SU-DHL-6 (cell line): ENCODE measurements around the gene MYOG.
A peak's percentile ranks its signal among the peaks of the same experiment; 100 is the strongest.

Source experiments
- H2AFZ ChIP-seq: fragments of 200-600 bp; sonication (generic); 2 replicates; pipeline ENCODE4 v1.6.1; 2014; ENCODE audit warnings: low read depth, mild to moderate bottlenecking, moderate library complexity, mixed read lengths, antibody characterized with exemption, low read length; ENCODE audit not compliant: severe bottlenecking
- H3F3A ChIP-seq: fragments of 200-600 bp; shearing (Covaris generic); 2 replicates; pipeline ENCODE4 v1.6.0; 2016; ENCODE audit warnings: antibody characterized with exemption, mild to moderate bottlenecking; ENCODE audit not compliant: insufficient read depth
- H3K27ac ChIP-seq: fragments of 200-600 bp; sonication (generic); 2 replicates; pipeline ENCODE4 v1.5.1; 2016; ENCODE audit warnings: low read depth, mild to moderate bottlenecking, low read length, moderate library complexity, mixed read lengths
- H3K27me3 ChIP-seq: fragments of 200-600 bp; sonication (generic), shearing (Covaris generic); 2 replicates; pipeline ENCODE4 v1.6.0; 2014; ENCODE audit warnings: mild to moderate bottlenecking, low read length
- H3K36me3 ChIP-seq: fragments of 200-600 bp; sonication (generic); 2 replicates; pipeline ENCODE4 v1.6.1; 2014; ENCODE audit warnings: mild to moderate bottlenecking, low read length, mixed read lengths
- H3K4me2 ChIP-seq: fragments of 300-600, 200-600 bp; shearing (Covaris generic), sonication (generic); 2 replicates; pipeline ENCODE4 v1.6.0; 2014; ENCODE audit warnings: low read length, low read depth, mild to moderate bottlenecking; ENCODE audit not compliant: poor library complexity, severe bottlenecking
- H3K4me3 ChIP-seq: fragments of 200-600 bp; sonication (generic); 2 replicates; pipeline ENCODE4 v1.5.1; 2014; ENCODE audit warnings: antibody characterized with exemption, low read length, mild to moderate bottlenecking, mixed read lengths; ENCODE audit not compliant: insufficient read depth, poor library complexity, severe bottlenecking
- H3K79me2 ChIP-seq: fragments of 200-600 bp; sonication (generic); 2 replicates; pipeline ENCODE4 v1.6.1; 2014; ENCODE audit warnings: mild to moderate bottlenecking, low read length, moderate library complexity; ENCODE audit not compliant: insufficient read depth
- H3K9ac ChIP-seq: fragments of 200-600 bp; sonication (generic); 2 replicates; pipeline ENCODE4 v1.7.0; 2014; ENCODE audit warnings: mild to moderate bottlenecking, low read length
- H3K9me2 ChIP-seq: fragments of 200-600 bp; sonication (generic); replicated peaks from 2 replicates; pipeline ENCODE4 v1.6.1; 2014; ENCODE audit warnings: low read length; ENCODE audit not compliant: insufficient read depth
- H3K9me3 ChIP-seq: fragments of 200-600 bp; sonication (generic); 2 replicates; pipeline ENCODE4 v1.6.1; 2014; ENCODE audit warnings: low read length, mixed read lengths; ENCODE audit not compliant: insufficient read depth
- H4K20me1 ChIP-seq: fragments of 200-600 bp; sonication (generic); 2 replicates; pipeline ENCODE4 v1.6.1; 2014; ENCODE audit warnings: low read depth, mild to moderate bottlenecking, antibody characterized with exemption, low read length, moderate library complexity, mixed read lengths
- CTCF ChIP-seq: fragments of 200-600 bp; sonication (generic); IDR thresholded peaks from one replicate; pipeline ENCODE4 v1.5.1; 2017; ENCODE audit warnings: antibody characterized with exemption, mild to moderate bottlenecking, low read length, moderate library complexity; ENCODE audit not compliant: insufficient read depth, poor library complexity, severe bottlenecking
- EZH2phosphoT487 ChIP-seq: fragments of 200-600 bp; sonication (generic), shearing (Covaris generic); conservative IDR thresholded peaks from 2 replicates; pipeline ENCODE4 v1.6.1; 2018; ENCODE audit warnings: mild to moderate bottlenecking, antibody characterized with exemption, low read length, moderate library complexity, mixed read lengths

Gene MYOG

GRCh38 chr1:203113308-203113707 lies 27.5 kb upstream of the MYOG start:
- Histone ChIP-seq H3K36me3 (no peaks in the 10 kb centered on the region), H3F3A (no peaks in the 10 kb centered on the region), H4K20me1 (no peaks in the 10 kb centered on the region), H2AFZ (no peak overlapping the region), H3K4me3 (no peak overlapping the region), H3K9me2 (no peaks in the 10 kb centered on the region), H3K27ac (no peak overlapping the region), H3K79me2 (no peaks in the 10 kb centered on the region), H3K9ac (no peak overlapping the region), H3K27me3 (no peaks in the 10 kb centered on the region), H3K9me3 (no peaks in the 10 kb centered on the region), H3K4me2 (no peak overlapping the region)
- TF ChIP-seq EZH2phosphoT487 (no peak), CTCF (no peak)

- H2AFZ ChIP-seq, result peak overlapping the region; percentile 27
- TF ChIP-seq CTCF (no peak), EZH2phosphoT487 (no peak)
Observed at GRCh38 chr1:203112475-203112874, 26.7 kb upstream of the MYOG start.

DNA sequence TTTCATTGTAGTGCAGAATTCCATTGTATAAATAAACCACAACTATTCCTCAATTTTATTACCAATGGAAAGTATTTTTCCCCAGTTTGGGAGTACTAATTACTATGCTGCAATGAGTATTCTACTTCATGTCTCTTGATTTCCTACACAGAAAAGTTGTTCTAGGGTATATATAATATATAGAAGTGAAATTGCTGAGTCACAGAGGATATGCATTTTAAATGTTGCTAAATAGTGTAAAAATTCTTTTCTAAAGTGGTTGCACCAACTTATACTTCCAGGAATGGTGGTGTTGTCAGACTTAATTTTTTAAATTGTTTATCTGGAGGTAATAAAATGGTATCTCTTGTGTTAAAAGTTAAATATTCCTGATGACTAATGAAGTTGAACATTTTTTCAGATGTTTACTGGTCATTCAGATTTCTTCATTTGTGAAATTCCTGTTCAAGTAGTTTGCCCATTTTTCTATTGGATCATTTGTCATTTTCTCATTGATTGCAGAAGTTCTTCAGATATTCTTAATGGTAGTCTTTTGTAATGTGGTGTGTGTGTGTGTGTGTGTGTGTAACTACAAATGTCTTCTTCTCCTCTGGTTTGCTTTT lies 19.1 kb upstream of the MYOG start:
- H3K79me2 ChIP-seq, result no peaks in the 10 kb centered on the region
- H3K9me2 ChIP-seq, result no peaks in the 10 kb centered on the region
- H4K20me1 ChIP-seq, result no peaks in the 10 kb centered on the region
- H2AFZ ChIP-seq, result no peak overlapping the region
- no peaks in the 10 kb centered on the region for H3F3A ChIP-seq
- no peak overlapping the region for H3K9ac ChIP-seq
- H3K4me3 ChIP-seq, result no peak overlapping the region
- no peaks in the 10 kb centered on the region for H3K36me3 ChIP-seq
- H3K9me3 ChIP-seq, result no peaks in the 10 kb centered on the region
- H3K27ac ChIP-seq, result no peak overlapping the region
- H3K27me3 ChIP-seq, result no peaks in the 10 kb centered on the region
- TF ChIP-seq CTCF (no peak), EZH2phosphoT487 (no peak)
- H3K4me2 ChIP-seq, result no peak overlapping the region

More at GRCh38 chr1:203112475-203112874, 26.7 kb upstream of the MYOG start:
- Histone ChIP-seq H3K27me3 (no peaks in the 10 kb centered on the region), H3K4me3 (no peak overlapping the region), H3F3A (no peaks in the 10 kb centered on the region), H3K36me3 (no peaks in the 10 kb centered on the region), H3K79me2 (no peaks in the 10 kb centered on the region), H3K4me2 (no peak overlapping the region), H3K9me2 (no peaks in the 10 kb centered on the region), H4K20me1 (no peaks in the 10 kb centered on the region), H3K9me3 (no peaks in the 10 kb centered on the region), H3K27ac (no peak overlapping the region), H3K9ac (no peak overlapping the region)
